ENCODE results near the gene DNPEP.
A peak's percentile ranks its signal among the peaks of the same experiment; 100 is the strongest.

The DNPEP gene

GRCh38 chr2:219387306-219388120, at the start of gene DNPEP:
Gene DNPEP, minus strand, starts transcription at chr2:219387912. Its CDS starts 118 bp downstream, at chr2:219387794.
- DNase-seq = peak; percentile 90

- no peak for DNase-seq
Measured at GRCh38 chr2:219437141-219437540, 49.4 kb upstream of the DNPEP start.

- DNase-seq = no peak
Measured at GRCh38 chr2:219436491-219436890, 48.8 kb upstream of the DNPEP start.

- DNase-seq = no peak
Measured at GRCh38 chr2:219435701-219436100, 48.0 kb upstream of the DNPEP start.

GRCh38 chr2:219434718-219435525, 47.2 kb upstream of the DNPEP start, which contains the start of gene SPEG:
Gene SPEG, plus strand, starts transcription at chr2:219434843. Its CDS starts 135 bp downstream, at chr2:219434978.
- no peak for DNase-seq

GRCh38 chr2:219434468-219434717, 46.7 kb upstream of the DNPEP start:
- no peak for DNase-seq

GRCh38 chr2:219433666-219434467, 46.2 kb upstream of the DNPEP start:
- DNase-seq = no peak

- no peak for DNase-seq
Measured at GRCh38 chr2:219430633-219431615, 43.2 kb upstream of the DNPEP start.

- DNase-seq = no peak
Measured at GRCh38 chr2:219429958-219430606, 42.4 kb upstream of the DNPEP start.

GRCh38 chr2:219428469-219428868, 40.8 kb upstream of the DNPEP start:
- no peak for DNase-seq

- no peak for DNase-seq
Measured at GRCh38 chr2:219426534-219427136, 38.9 kb upstream of the DNPEP start.

GRCh38 chr2:219426068-219426443, 38.3 kb upstream of the DNPEP start:
- DNase-seq = no peak

GRCh38 chr2:219425238-219426067, 37.7 kb upstream of the DNPEP start:
- no peak for DNase-seq

GRCh38 chr2:219423652-219424377, 36.1 kb upstream of the DNPEP start:
- no peak for DNase-seq

GRCh38 chr2:219422952-219423534, 35.3 kb upstream of the DNPEP start:
- DNase-seq = no peak

GRCh38 chr2:219421323-219421722, 33.6 kb upstream of the DNPEP start:
- DNase-seq = no peak

- no peak for DNase-seq
Measured at GRCh38 chr2:219420687-219421086, 33.0 kb upstream of the DNPEP start.

GRCh38 chr2:219419331-219420197, 31.9 kb upstream of the DNPEP start:
- no peak for DNase-seq

All from CD4-positive, alpha-beta T cell treated with Interleukin-4 for 4 hours (primary cell).